ENCODE data around the gene SLC23A3. TPM values are rescaled to one million over a fixed set of nuclear protein-coding genes. Genes with fewer than 3 reads are reported as not detected.

Gene SLC23A3
- total and polyA plus RNA-seq, 4 donors: 0.23 to 2.4 (median 0.66) TPM

- no peaks in the 10 kb centered on the region for H3K9me3 ChIP-seq (ENCODE audit: control insufficient read depth in 4 of 4, low read length in 3 of 4)
- peak overlapping the region; percentile 65 to 89 (median 77) for H3K4me3 ChIP-seq (ENCODE audit: low read depth in 1 of 3, low read length in 3 of 3)
- H3K27ac ChIP-seq (ENCODE audit: low read depth in 1 of 2, low read length in 2 of 2): peak overlapping the region; percentile 94 to 100
- H3K27me3 ChIP-seq (ENCODE audit: control insufficient read depth in 4 of 4, insufficient read depth in 4 of 4, low read length in 3 of 4): no peaks in the 10 kb centered on the region
- TF ChIP-seq RAD21 (IDR thresholded peaks at IDR 0.05): peak in 1 of 2 donors; percentile 10
- no peak for TF ChIP-seq FOXA2 (IDR thresholded peaks at IDR 0.05)
- TF ChIP-seq YY1 (IDR thresholded peaks at IDR 0.05): peak; percentile 10
- TF ChIP-seq RXRA (IDR thresholded peaks at IDR 0.05): peak; percentile 28 to 49
- no peak for TF ChIP-seq TAF1 (conservative IDR thresholded peaks at IDR 0.05)
- H3K4me1 ChIP-seq (ENCODE audit: control insufficient read depth in 4 of 4, insufficient read depth in 4 of 4, low read length in 3 of 4): peaks cover 0 to 29% (median 22%) of the 10 kb centered on the region in 4 donors
- peak overlapping the region; percentile 73 to 78 for H3K9ac ChIP-seq (ENCODE audit: low read depth in 1 of 2, low read length in 2 of 2)
- 2% methylated on average over 45 of the region's 45 CpGs for WGBS
- peaks cover 0 to 45% (median 33%) of the 10 kb centered on the region in 4 donors for H3K36me3 ChIP-seq (ENCODE audit: control insufficient read depth in 4 of 4, insufficient read depth in 3 of 4, low read depth in 1 of 4, low read length in 3 of 4)
- peak; percentile 59 for DNase-seq (ENCODE audit: low spot score)
These were observed 6.3 kb upstream of the SLC23A3 start for GRCh38 chr2:219175928-219176817.

GRCh38 chr2:219175486-219175885 lies 5.7 kb upstream of the SLC23A3 start:
- no peak for DNase-seq (ENCODE audit: low spot score)
- 85% methylated on average over 7 of the region's 7 CpGs for WGBS
- TF ChIP-seq TAF1 (conservative IDR thresholded peaks at IDR 0.05): no peak
- no peak for TF ChIP-seq EGR1 (IDR thresholded peaks at IDR 0.05; ENCODE audit: low read depth in 2 of 2)
- TF ChIP-seq RXRA (IDR thresholded peaks at IDR 0.05): no peak
- no peak for TF ChIP-seq SP1 (IDR thresholded peaks at IDR 0.05)
- no peak for TF ChIP-seq CTCF (IDR thresholded peaks at IDR 0.05; ENCODE audit: low read depth, low read length, missing input control)
- no peak for TF ChIP-seq ATF3 (IDR thresholded peaks at IDR 0.05)
- no peak for TF ChIP-seq YY1 (IDR thresholded peaks at IDR 0.05)
- no peak for TF ChIP-seq HNF4G (IDR thresholded peaks at IDR 0.05)
- TF ChIP-seq GABPA (IDR thresholded peaks at IDR 0.05 in 1 of 2, conservative IDR thresholded peaks at IDR 0.05 in 1 of 2): no peak
- no peak for TF ChIP-seq NR2F2 (IDR thresholded peaks at IDR 0.05)
- TF ChIP-seq JUND (IDR thresholded peaks at IDR 0.05): no peak
- Histone ChIP-seq H3K4me1 (ENCODE audit: control insufficient read depth in 4 of 4, insufficient read depth in 4 of 4, low read length in 3 of 4) (peaks cover 0 to 36% (median 27%) of the 10 kb centered on the region in 4 donors), H3K4me3 (ENCODE audit: low read depth in 1 of 3, low read length in 3 of 3) (no peak overlapping the region), H3K27ac (ENCODE audit: low read depth in 1 of 2, low read length in 2 of 2) (no peak overlapping the region), H3K36me3 (ENCODE audit: control insufficient read depth in 4 of 4, insufficient read depth in 3 of 4, low read depth in 1 of 4, low read length in 3 of 4) (peaks cover 0 to 38% (median 30%) of the 10 kb centered on the region in 4 donors), H3K9ac (ENCODE audit: low read depth in 1 of 2, low read length in 2 of 2) (peak overlapping the region in 1 of 2 donors; percentile 73), H3K27me3 (ENCODE audit: control insufficient read depth in 4 of 4, insufficient read depth in 4 of 4, low read length in 3 of 4) (no peaks in the 10 kb centered on the region), H3K9me3 (ENCODE audit: control insufficient read depth in 4 of 4, low read length in 3 of 4) (no peaks in the 10 kb centered on the region)

- Histone ChIP-seq H3K4me1 (ENCODE audit: control insufficient read depth in 4 of 4, insufficient read depth in 4 of 4, low read length in 3 of 4) (peaks cover under 1 to 41% (median 32%) of the 10 kb centered on the region in 4 donors), H3K9ac (ENCODE audit: low read depth in 1 of 2, low read length in 2 of 2) (no peak overlapping the region), H3K9me3 (ENCODE audit: control insufficient read depth in 4 of 4, low read length in 3 of 4) (no peaks in the 10 kb centered on the region), H3K36me3 (ENCODE audit: control insufficient read depth in 4 of 4, insufficient read depth in 3 of 4, low read depth in 1 of 4, low read length in 3 of 4) (peaks cover 0 to 32% (median 25%) of the 10 kb centered on the region in 4 donors), H3K27me3 (ENCODE audit: control insufficient read depth in 4 of 4, insufficient read depth in 4 of 4, low read length in 3 of 4) (no peaks in the 10 kb centered on the region), H3K4me3 (ENCODE audit: low read depth in 1 of 3, low read length in 3 of 3) (no peak overlapping the region), H3K27ac (ENCODE audit: low read depth in 1 of 2, low read length in 2 of 2) (no peak overlapping the region)
- no peak for DNase-seq (ENCODE audit: low spot score)
- WGBS: 88% methylated on average over 7 of the region's 7 CpGs
- no peak for TF ChIP-seq SP1 (IDR thresholded peaks at IDR 0.05)
- no peak for TF ChIP-seq CTCF (IDR thresholded peaks at IDR 0.05; ENCODE audit: low read depth, low read length, missing input control)
- TF ChIP-seq FOXA1 (IDR thresholded peaks at IDR 0.05): no peak
- no peak for TF ChIP-seq REST (IDR thresholded peaks at IDR 0.05)
- no peak for TF ChIP-seq ATF3 (IDR thresholded peaks at IDR 0.05)
- TF ChIP-seq MAX (IDR thresholded peaks at IDR 0.05): no peak
- TF ChIP-seq EGR1 (IDR thresholded peaks at IDR 0.05; ENCODE audit: low read depth in 2 of 2): no peak
- no peak for TF ChIP-seq FOXA2 (IDR thresholded peaks at IDR 0.05)
- TF ChIP-seq JUND (IDR thresholded peaks at IDR 0.05): no peak
- TF ChIP-seq HNF4A (conservative IDR thresholded peaks at IDR 0.05): no peak
- TF ChIP-seq YY1 (IDR thresholded peaks at IDR 0.05): no peak
- TF ChIP-seq GABPA (IDR thresholded peaks at IDR 0.05 in 1 of 2, conservative IDR thresholded peaks at IDR 0.05 in 1 of 2): no peak
- TF ChIP-seq NR2F2 (IDR thresholded peaks at IDR 0.05): no peak
- no peak for TF ChIP-seq RAD21 (IDR thresholded peaks at IDR 0.05)
These were observed 5.0 kb upstream of the SLC23A3 start for GRCh38 chr2:219174801-219175200.
